CD4-positive, CD25-positive, alpha-beta regulatory T cell (primary cell): ENCODE results near the gene CLCA2. TPM values are rescaled to one million over a fixed set of nuclear protein-coding genes. Genes with fewer than 3 reads are reported as not detected.

Experiments used
- ATAC-seq, 2 donors: fragments of 150-1000 bp; cut with Tn5 transposase; one replicate each; pipeline ENCODE4 v1.10.0; 2021; ENCODE audit warnings: low read depth in 2 of 2, moderate number of reproducible peaks in 2 of 2, moderate library complexity in 1 of 2
- DNase-seq, 3 donors: peaks; one replicate each; pipeline versions ENCODE4 v3.0.0 to v3.0.0-alpha.2; 2012 to 2022; ENCODE audit warnings: mixed read lengths in 1 of 3
- H3K27ac ChIP-seq: one replicate; pipeline ENCODE4 v1.7.0; 2013; ENCODE audit warnings: mild to moderate bottlenecking, low read length; ENCODE audit not compliant: insufficient read depth, poor library complexity, severe bottlenecking
- H3K27me3 ChIP-seq: one replicate; pipeline ENCODE4 v1.7.0; 2013; ENCODE audit warnings: low read length; ENCODE audit not compliant: control insufficient read depth, insufficient read depth
- H3K36me3 ChIP-seq: one replicate; pipeline ENCODE4 v1.7.0; 2013; ENCODE audit warnings: mild to moderate bottlenecking, low read length, moderate library complexity; ENCODE audit not compliant: control insufficient read depth, insufficient read depth
- H3K4me1 ChIP-seq: 2 replicates; pipeline ENCODE4 v1.7.0; 2013; ENCODE audit warnings: mild to moderate bottlenecking, low read length; ENCODE audit not compliant: insufficient read depth, control insufficient read depth, poor library complexity, severe bottlenecking
- H3K4me3 ChIP-seq: one replicate; pipeline ENCODE4 v1.7.0; 2013; ENCODE audit warnings: low read depth, mild to moderate bottlenecking, low read length, moderate library complexity
- H3K9me3 ChIP-seq, 2 experiments: 1 replicate in 1 of 2; 2 replicates in 1 of 2; pipeline ENCODE4 v1.7.0; 2013; ENCODE audit warnings: low read length in 2 of 2, mild to moderate bottlenecking in 1 of 2, moderate library complexity in 1 of 2; ENCODE audit not compliant: control insufficient read depth in 2 of 2
- H3K27ac Mint-ChIP-seq, 3 donors: one replicate each; pipeline ENCODE4 v1.8.0; 2020 to 2022; ENCODE audit warnings: mild to moderate bottlenecking in 3 of 3, mixed read lengths in 3 of 3, moderate library complexity in 2 of 3
- H3K27me3 Mint-ChIP-seq: one replicate; pipeline ENCODE4 v1.8.0; 2022; ENCODE audit warnings: mild to moderate bottlenecking, mixed read lengths
- H3K36me3 Mint-ChIP-seq: one replicate; pipeline ENCODE4 v1.8.0; 2020; ENCODE audit warnings: mixed read lengths
- H3K4me1 Mint-ChIP-seq, 4 donors: one replicate each; pipeline ENCODE4 v1.8.0; 2020 to 2022; ENCODE audit warnings: mixed read lengths in 4 of 4, mild to moderate bottlenecking in 1 of 4
- H3K4me3 Mint-ChIP-seq, 4 donors: one replicate each; pipeline ENCODE4 v1.8.0; 2020 to 2022; ENCODE audit warnings: mild to moderate bottlenecking in 4 of 4, mixed read lengths in 4 of 4, moderate library complexity in 3 of 4
- H3K9me3 Mint-ChIP-seq, 7 donors: one replicate each; pipeline ENCODE4 v1.8.0; 2020 to 2022; ENCODE audit warnings: mixed read lengths in 7 of 7, mild to moderate bottlenecking in 3 of 7, moderate library complexity in 2 of 7
- polyA plus RNA-seq, 4 donors: library from polyadenylated mRNA; unstranded; fragments of 300-500 nt; fragmentation: Illumina TruSeq; gene quantifications; one replicate each; pipeline ENCODE4 v1.2.3, GENCODE V29; 2021
- total RNA-seq: library from RNA; stranded (reverse); gene quantifications from one replicate; pipeline ENCODE4 v1.2.3, GENCODE V29; 2022

The CLCA2 gene
- total and polyA plus RNA-seq, 5 donors from 2014 or later, result not detected

GRCh38 chr1:86448670-86449069, 24.7 kb downstream of the CLCA2 start:
- ATAC-seq (no peak), DNase-seq (no peak)
- peaks cover 3% of the 10 kb centered on the region for H3K27me3 ChIP-seq
- no peak overlapping the region for H3K4me3 ChIP-seq
- Mint-ChIP-seq H3K4me1 (peaks cover 0 to 4% (median 0%) of the 10 kb centered on the region in 4 donors), H3K36me3 (no peaks in the 10 kb centered on the region), H3K4me3 (no peak overlapping the region), H3K27ac (no peak overlapping the region), H3K27me3 (peaks cover 21% of the 10 kb centered on the region), H3K9me3 (no peaks in the 10 kb centered on the region)
- H3K27ac ChIP-seq, result no peak overlapping the region
- H3K9me3 ChIP-seq, result no peaks in the 10 kb centered on the region
- H3K36me3 ChIP-seq, result no peaks in the 10 kb centered on the region
- no peaks in the 10 kb centered on the region for H3K4me1 ChIP-seq

DNA sequence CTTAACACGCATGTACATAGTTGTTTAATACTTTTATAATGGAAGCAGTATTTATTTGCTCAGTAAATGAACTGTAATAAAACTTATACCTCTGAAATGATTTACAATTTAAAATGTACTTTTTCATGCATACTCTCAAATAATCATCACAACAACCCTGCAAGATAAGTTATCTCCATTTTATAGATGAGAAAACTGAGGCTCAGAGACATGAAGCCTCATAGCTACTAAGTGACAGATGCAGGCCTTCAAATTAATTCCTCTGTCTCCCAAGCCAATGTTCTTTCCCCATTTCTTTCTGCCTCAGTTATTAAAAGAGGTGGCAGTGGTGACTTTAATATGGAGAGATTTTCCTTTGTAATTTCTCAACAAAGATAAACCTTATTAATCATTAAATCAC, 25.1 kb downstream of the CLCA2 start:
- Mint-ChIP-seq H3K27ac (no peak overlapping the region), H3K27me3 (peaks cover 21% of the 10 kb centered on the region), H3K9me3 (no peaks in the 10 kb centered on the region), H3K36me3 (no peaks in the 10 kb centered on the region), H3K4me1 (peaks cover 0 to 4% (median 0%) of the 10 kb centered on the region in 4 donors), H3K4me3 (no peak overlapping the region)
- no peak overlapping the region for H3K27ac ChIP-seq
- ATAC-seq (no peak), DNase-seq (no peak)
- H3K9me3 ChIP-seq, result no peaks in the 10 kb centered on the region
- peaks cover 3% of the 10 kb centered on the region for H3K27me3 ChIP-seq
- H3K4me1 ChIP-seq, result no peaks in the 10 kb centered on the region
- no peak overlapping the region for H3K4me3 ChIP-seq
- H3K36me3 ChIP-seq, result no peaks in the 10 kb centered on the region

DNA sequence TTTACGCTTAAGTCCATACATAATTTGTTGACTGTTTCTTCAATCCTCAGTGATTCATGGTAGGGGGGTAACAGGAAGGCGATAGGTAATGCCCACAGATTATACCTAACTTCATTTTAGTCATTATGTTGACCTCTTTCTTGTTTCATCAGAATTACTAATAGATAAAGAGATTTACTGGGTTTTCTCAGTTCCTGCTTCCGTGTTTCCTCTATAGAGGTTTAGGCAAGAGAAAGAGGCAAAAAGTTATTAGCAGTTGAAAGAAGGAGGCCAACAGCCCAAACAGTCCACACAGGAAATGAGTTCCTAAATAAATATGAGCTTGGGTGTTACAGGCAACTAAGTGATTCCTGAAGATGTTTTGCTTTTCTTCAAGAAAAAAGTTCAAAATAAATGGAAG, 26.9 kb downstream of the CLCA2 start:
- ATAC-seq, result no peak

DNA sequence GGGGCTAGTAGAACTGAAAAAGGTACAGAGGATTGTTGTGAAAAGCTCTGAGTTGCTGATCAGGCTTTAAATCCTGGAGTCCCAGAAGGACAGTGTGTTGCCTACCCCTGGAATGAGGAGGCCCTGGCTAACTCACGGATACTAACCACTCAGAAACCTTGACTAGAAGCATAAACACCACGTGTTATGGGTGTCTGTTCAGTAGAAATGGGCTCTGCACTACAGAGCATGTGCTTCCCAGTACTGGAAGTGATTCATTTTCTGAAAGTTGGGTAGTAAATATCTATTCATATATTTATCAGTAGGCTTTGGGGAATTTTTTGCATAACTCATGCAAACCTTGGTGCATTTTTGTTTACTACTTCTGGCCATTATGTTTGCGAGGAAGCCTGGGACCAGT, 29.7 kb downstream of the CLCA2 start:
- no peak overlapping the region for H3K27ac ChIP-seq
- no peak overlapping the region for H3K4me3 ChIP-seq
- Mint-ChIP-seq H3K9me3 (no peaks in the 10 kb centered on the region), H3K36me3 (no peaks in the 10 kb centered on the region), H3K4me1 (peaks cover 0 to 4% (median 0%) of the 10 kb centered on the region in 4 donors), H3K4me3 (no peak overlapping the region), H3K27ac (no peak overlapping the region), H3K27me3 (peaks cover 21% of the 10 kb centered on the region)
- peaks cover 2% of the 10 kb centered on the region for H3K27me3 ChIP-seq
- DNase-seq, result no peak
- H3K36me3 ChIP-seq, result no peaks in the 10 kb centered on the region
- H3K9me3 ChIP-seq, result no peaks in the 10 kb centered on the region
- H3K4me1 ChIP-seq, result no peaks in the 10 kb centered on the region
- no peak for ATAC-seq

More for the DNA sequence above, 26.9 kb downstream of the CLCA2 start:
- no peak overlapping the region for H3K27ac Mint-ChIP-seq
- Histone ChIP-seq H3K36me3 (no peaks in the 10 kb centered on the region), H3K27ac (no peak overlapping the region), H3K4me1 (no peaks in the 10 kb centered on the region), H3K9me3 (no peaks in the 10 kb centered on the region), H3K4me3 (no peak overlapping the region), H3K27me3 (peaks cover 3% of the 10 kb centered on the region)
- H3K4me3 Mint-ChIP-seq, result no peak overlapping the region
- no peak for DNase-seq
- no peaks in the 10 kb centered on the region for H3K9me3 Mint-ChIP-seq
- peaks cover 0 to 4% (median 0%) of the 10 kb centered on the region in 4 donors for H3K4me1 Mint-ChIP-seq
- no peaks in the 10 kb centered on the region for H3K36me3 Mint-ChIP-seq
- peaks cover 20% of the 10 kb centered on the region for H3K27me3 Mint-ChIP-seq

DNA sequence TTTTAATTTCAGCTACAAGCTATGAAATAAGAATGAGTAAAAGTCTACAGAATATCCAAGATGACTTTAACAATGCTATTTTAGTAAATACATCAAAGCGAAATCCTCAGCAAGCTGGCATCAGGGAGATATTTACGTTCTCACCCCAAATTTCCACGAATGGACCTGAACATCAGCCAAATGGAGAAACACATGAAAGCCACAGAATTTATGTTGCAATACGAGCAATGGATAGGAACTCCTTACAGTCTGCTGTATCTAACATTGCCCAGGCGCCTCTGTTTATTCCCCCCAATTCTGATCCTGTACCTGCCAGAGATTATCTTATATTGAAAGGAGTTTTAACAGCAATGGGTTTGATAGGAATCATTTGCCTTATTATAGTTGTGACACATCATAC, 31.1 kb downstream of the CLCA2 start:
- Mint-ChIP-seq H3K36me3 (no peaks in the 10 kb centered on the region), H3K27ac (no peak overlapping the region), H3K4me1 (peaks cover 0 to 4% (median 0%) of the 10 kb centered on the region in 4 donors), H3K27me3 (peaks cover 23% of the 10 kb centered on the region), H3K9me3 (no peaks in the 10 kb centered on the region), H3K4me3 (no peak overlapping the region)
- Histone ChIP-seq H3K4me3 (no peak overlapping the region), H3K27me3 (peaks cover 2% of the 10 kb centered on the region), H3K27ac (no peak overlapping the region), H3K9me3 (no peaks in the 10 kb centered on the region), H3K36me3 (no peaks in the 10 kb centered on the region), H3K4me1 (no peaks in the 10 kb centered on the region)
- DNase-seq (no peak), ATAC-seq (no peak)

GRCh38 chr1:86460998-86461397, 37.0 kb downstream of the CLCA2 start:
- no peaks in the 10 kb centered on the region for H3K36me3 ChIP-seq
- H3K4me3 ChIP-seq, result no peak overlapping the region
- Mint-ChIP-seq H3K9me3 (no peaks in the 10 kb centered on the region), H3K4me3 (no peak overlapping the region), H3K27me3 (peaks cover 33% of the 10 kb centered on the region), H3K36me3 (no peaks in the 10 kb centered on the region), H3K4me1 (no peaks in the 10 kb centered on the region), H3K27ac (no peak overlapping the region)
- peaks cover 2% of the 10 kb centered on the region for H3K27me3 ChIP-seq
- no peaks in the 10 kb centered on the region for H3K4me1 ChIP-seq
- no peak for ATAC-seq
- H3K9me3 ChIP-seq, result no peaks in the 10 kb centered on the region
- DNase-seq, result no peak
- H3K27ac ChIP-seq, result no peak overlapping the region

GRCh38 chr1:86461482-86461881, 37.5 kb downstream of the CLCA2 start:
- Mint-ChIP-seq H3K36me3 (no peaks in the 10 kb centered on the region), H3K4me1 (no peaks in the 10 kb centered on the region), H3K4me3 (no peak overlapping the region), H3K9me3 (peaks cover 0 to under 1% (median 0%) of the 10 kb centered on the region in 7 donors), H3K27me3 (peaks cover 33% of the 10 kb centered on the region), H3K27ac (no peak overlapping the region)
- Histone ChIP-seq H3K4me1 (no peaks in the 10 kb centered on the region), H3K36me3 (no peaks in the 10 kb centered on the region), H3K9me3 (no peaks in the 10 kb centered on the region), H3K27ac (no peak overlapping the region), H3K4me3 (no peak overlapping the region), H3K27me3 (peaks cover 1% of the 10 kb centered on the region)
- ATAC-seq, result no peak
- DNase-seq, result no peak

DNA sequence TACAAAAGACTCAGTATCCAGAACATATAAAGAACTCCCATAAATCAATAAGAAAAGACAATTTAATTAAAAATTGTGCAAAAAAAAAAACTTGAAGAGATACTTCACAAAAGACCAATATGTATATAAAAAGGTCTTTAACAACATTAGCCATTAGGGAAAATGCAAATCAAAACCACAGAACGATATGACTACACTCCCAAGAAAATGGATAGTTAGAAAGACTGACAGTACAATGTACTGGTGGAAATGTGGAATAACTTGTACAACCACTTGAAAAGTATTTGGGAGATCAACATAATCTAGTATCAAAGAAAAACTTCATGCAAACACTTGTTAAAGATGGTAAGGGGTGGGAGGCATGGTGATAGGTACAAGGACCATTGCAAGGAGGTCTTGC, 40.8 kb downstream of the CLCA2 start:
- Histone ChIP-seq H3K4me1 (no peaks in the 10 kb centered on the region), H3K36me3 (no peaks in the 10 kb centered on the region), H3K4me3 (no peak overlapping the region), H3K27ac (no peak overlapping the region), H3K27me3 (peaks cover 3% of the 10 kb centered on the region), H3K9me3 (no peaks in the 10 kb centered on the region)
- DNase-seq (no peak), ATAC-seq (no peak)
- peaks cover 30% of the 10 kb centered on the region for H3K27me3 Mint-ChIP-seq
- H3K4me1 Mint-ChIP-seq, result no peaks in the 10 kb centered on the region
- H3K36me3 Mint-ChIP-seq, result no peaks in the 10 kb centered on the region
- H3K4me3 Mint-ChIP-seq, result no peak overlapping the region
- no peak overlapping the region for H3K27ac Mint-ChIP-seq
- H3K9me3 Mint-ChIP-seq, result peaks cover 0 to 1% (median 0%) of the 10 kb centered on the region in 7 donors
